Endothelial cell (in vitro differentiated cells): ENCODE measurements around the gene SRC. TPM values are rescaled to one million over a fixed set of nuclear protein-coding genes. Genes with fewer than 3 reads are reported as not detected.

ENCODE experiments used
- DNase-seq: peaks from one replicate; pipeline ENCODE4 v3.0.0; 2021; ENCODE audit warnings: low spot score
- H3K27ac Mint-ChIP-seq: one replicate; pipeline ENCODE4 v1.8.0; 2021; ENCODE audit warnings: mixed read lengths, inconsistent platforms; ENCODE audit not compliant: unreplicated experiment
- H3K27me3 Mint-ChIP-seq: one replicate; pipeline ENCODE4 v1.8.0; 2021; ENCODE audit warnings: mild to moderate bottlenecking, moderate library complexity, mixed read lengths, inconsistent platforms; ENCODE audit not compliant: unreplicated experiment
- H3K36me3 Mint-ChIP-seq: one replicate; pipeline ENCODE4 v1.8.0; 2021; ENCODE audit warnings: mild to moderate bottlenecking, low read depth, mixed read lengths, inconsistent platforms; ENCODE audit not compliant: unreplicated experiment
- H3K4me1 Mint-ChIP-seq: one replicate; pipeline ENCODE4 v1.8.0; 2021; ENCODE audit warnings: mild to moderate bottlenecking, mixed read lengths, inconsistent platforms; ENCODE audit not compliant: unreplicated experiment
- H3K4me3 Mint-ChIP-seq: one replicate; pipeline ENCODE4 v1.8.0; 2021; ENCODE audit warnings: mild to moderate bottlenecking, mixed read lengths, inconsistent platforms; ENCODE audit not compliant: unreplicated experiment
- H3K9me3 Mint-ChIP-seq: one replicate; pipeline ENCODE4 v1.8.0; 2021; ENCODE audit warnings: mixed read lengths, inconsistent platforms; ENCODE audit not compliant: unreplicated experiment
- total RNA-seq: library from RNA; stranded (reverse); fragmentation: NEBNext Ultra II Directional; extraction: Animal tissue kit (Norgen Biotek cat#: 25700); gene quantifications from one replicate; pipeline ENCODE4 v1.2.1, GENCODE V29; 2021; ENCODE audit not compliant: unreplicated experiment
- TF ChIP-seq, protein P1 (sequence below): fragments of 200-600 bp; sonication (generic); IDR thresholded peaks from one replicate; pipeline ENCODE4 v1.5.0; 2021; ENCODE audit warnings: antibody characterized with exemption; ENCODE audit not compliant: unreplicated experiment

The SRC gene
- total RNA-seq, 1 donor from 2014 or later = 60.8 TPM

GRCh38 chr20:37453836-37454235 lies 107.9 kb downstream of the SRC start:
- H3K9me3 Mint-ChIP-seq = peaks cover 6% of the 10 kb centered on the region
- TF ChIP-seq, protein P1, sequence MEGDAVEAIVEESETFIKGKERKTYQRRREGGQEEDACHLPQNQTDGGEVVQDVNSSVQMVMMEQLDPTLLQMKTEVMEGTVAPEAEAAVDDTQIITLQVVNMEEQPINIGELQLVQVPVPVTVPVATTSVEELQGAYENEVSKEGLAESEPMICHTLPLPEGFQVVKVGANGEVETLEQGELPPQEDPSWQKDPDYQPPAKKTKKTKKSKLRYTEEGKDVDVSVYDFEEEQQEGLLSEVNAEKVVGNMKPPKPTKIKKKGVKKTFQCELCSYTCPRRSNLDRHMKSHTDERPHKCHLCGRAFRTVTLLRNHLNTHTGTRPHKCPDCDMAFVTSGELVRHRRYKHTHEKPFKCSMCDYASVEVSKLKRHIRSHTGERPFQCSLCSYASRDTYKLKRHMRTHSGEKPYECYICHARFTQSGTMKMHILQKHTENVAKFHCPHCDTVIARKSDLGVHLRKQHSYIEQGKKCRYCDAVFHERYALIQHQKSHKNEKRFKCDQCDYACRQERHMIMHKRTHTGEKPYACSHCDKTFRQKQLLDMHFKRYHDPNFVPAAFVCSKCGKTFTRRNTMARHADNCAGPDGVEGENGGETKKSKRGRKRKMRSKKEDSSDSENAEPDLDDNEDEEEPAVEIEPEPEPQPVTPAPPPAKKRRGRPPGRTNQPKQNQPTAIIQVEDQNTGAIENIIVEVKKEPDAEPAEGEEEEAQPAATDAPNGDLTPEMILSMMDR = no peak
- H3K27ac Mint-ChIP-seq = no peak overlapping the region
- no peaks in the 10 kb centered on the region for H3K4me1 Mint-ChIP-seq
- H3K27me3 Mint-ChIP-seq = peaks cover 7% of the 10 kb centered on the region
- no peak overlapping the region for H3K4me3 Mint-ChIP-seq
- DNase-seq = no peak
- peaks cover 30% of the 10 kb centered on the region for H3K36me3 Mint-ChIP-seq

DNA sequence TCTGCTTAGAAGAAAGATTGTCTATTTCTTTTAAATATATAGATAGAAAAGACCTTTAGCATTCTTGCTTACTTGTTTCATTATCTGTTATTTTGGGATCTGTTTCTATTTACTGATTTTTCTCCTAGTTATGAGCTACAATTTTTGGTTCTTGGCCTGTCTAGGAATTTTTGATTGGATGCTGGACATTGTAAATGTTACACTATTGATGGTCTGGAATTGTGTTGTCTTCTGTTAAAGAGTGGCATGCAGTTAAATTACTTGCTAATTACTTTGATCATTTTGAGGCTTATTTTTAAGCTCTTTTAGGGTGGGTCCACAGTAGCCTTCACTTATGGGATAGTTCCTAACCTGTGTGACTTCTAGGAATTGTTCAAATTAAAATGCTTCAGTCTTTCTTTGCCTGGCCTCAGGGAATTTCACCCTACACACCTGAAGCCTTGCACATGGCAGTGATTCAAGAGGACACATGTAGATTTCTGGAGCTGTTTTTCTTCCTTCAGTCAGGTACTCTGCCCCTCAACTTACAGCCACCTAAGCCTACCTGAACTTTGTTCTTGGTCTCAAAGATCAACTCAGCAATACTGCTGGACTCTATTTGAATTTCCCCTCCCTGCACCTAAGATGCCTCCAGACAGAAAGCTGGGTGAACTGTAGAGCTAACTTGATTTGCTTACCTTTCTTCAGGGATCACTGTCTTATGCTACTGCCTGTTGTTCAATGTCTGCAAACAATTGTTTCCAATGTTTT lies 108.9 kb downstream of the SRC start:
- Mint-ChIP-seq H3K9me3 (peaks cover 6% of the 10 kb centered on the region), H3K36me3 (peaks cover 30% of the 10 kb centered on the region), H3K4me3 (no peak overlapping the region), H3K27ac (no peak overlapping the region), H3K27me3 (peaks cover 7% of the 10 kb centered on the region), H3K4me1 (no peaks in the 10 kb centered on the region)
- TF ChIP-seq, protein P1 = no peak
- no peak for DNase-seq

Other genes starting within 250 kb of the SRC start
- gene RPN2, start 166.8 kb upstream of the SRC start, total RNA-seq = 187 TPM
- 4.3 TPM for gene MROH8, start 166.6 kb upstream of the SRC start, total RNA-seq
- gene GHRH, start 84.3 kb upstream of the SRC start, total RNA-seq = not detected
- gene MANBAL, start 56.5 kb upstream of the SRC start, total RNA-seq = 35.6 TPM
- gene NNAT, start 175.1 kb downstream of the SRC start, total RNA-seq = 0.54 TPM
- gene BLCAP, start 181.7 kb downstream of the SRC start, total RNA-seq = 178 TPM